CD4-positive, alpha-beta T cell treated with Interleukin-4 for 1 hour (primary cell): Measurements from ENCODE around the gene FOXP1.

Experiments used
- DNase-seq, 2 donors: peaks; one replicate each; pipeline ENCODE4 v3.0.0-alpha.2; 2020 to 2022

The FOXP1 gene

DNA sequence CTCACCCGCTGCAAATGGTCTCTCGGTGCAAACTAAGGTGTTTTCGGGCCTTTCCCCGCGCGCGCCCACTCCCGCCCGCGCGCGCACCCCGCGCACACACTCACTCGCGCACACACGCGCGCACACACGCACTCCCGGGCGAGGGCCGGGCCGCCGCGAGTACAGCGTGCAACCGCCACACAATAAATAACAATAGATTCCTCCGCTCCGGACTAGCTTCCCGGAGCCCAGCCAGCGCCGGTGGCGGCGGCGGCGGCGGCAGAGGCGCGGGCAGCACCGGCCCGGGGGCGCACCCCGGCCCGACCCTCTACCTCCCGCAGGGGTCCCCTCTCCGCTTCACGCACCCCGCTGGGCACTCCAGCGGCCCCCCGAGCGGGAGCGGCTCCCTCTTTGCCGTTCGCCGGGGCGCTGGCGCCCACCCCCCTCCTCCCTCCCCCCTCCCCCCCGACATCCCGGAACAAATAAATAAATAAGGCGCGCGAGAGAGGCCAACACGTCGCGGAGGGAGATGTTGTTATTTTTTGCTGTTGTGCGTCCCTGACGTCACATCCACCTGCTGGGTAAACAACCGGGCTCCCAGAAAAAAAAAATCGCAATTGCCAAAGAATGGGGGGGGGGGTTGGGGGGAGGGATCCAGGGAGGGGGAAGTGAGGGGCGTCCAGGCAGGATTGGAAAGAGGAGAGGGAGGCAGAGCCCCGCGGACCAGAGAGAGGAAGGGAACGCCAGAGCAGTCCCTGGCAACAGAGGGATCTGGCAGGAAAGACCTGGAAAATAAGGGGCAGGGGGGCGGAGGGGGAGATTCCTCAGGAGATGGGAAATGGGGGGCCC lies at the start of gene FOXP1:
Gene FOXP1 (minus strand): TSS at position 163 of the 828 bp plus-strand sequence. CDS start 385,347 bp downstream, outside the sequence.
- DNase-seq = peak; percentile 80 to 82

GRCh38 chr3:71629711-71630110 lies 46.2 kb upstream of the FOXP1 start:
- peak; percentile 8 to 58 for DNase-seq

GRCh38 chr3:71629289-71629688 lies 45.8 kb upstream of the FOXP1 start:
- DNase-seq = no peak

DNA sequence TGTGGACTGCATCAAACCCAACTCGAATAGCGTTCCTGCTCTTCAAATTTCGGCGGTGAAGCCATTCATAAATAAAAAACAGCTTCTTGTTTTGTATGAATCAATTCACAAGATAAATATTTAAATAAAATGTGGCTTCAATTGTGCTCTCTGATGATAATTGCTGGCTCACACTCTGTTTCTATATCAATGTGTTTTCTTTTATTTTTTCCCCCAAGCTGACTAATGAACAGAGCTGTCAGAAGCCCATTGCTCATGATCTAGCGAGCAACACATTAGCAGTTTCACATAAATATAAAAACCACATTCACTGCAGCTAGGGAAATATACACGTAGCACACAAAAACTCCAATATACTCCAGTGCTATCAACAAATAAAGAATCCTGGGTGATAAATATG lies 45.0 kb upstream of the FOXP1 start:
- no peak for DNase-seq

DNA sequence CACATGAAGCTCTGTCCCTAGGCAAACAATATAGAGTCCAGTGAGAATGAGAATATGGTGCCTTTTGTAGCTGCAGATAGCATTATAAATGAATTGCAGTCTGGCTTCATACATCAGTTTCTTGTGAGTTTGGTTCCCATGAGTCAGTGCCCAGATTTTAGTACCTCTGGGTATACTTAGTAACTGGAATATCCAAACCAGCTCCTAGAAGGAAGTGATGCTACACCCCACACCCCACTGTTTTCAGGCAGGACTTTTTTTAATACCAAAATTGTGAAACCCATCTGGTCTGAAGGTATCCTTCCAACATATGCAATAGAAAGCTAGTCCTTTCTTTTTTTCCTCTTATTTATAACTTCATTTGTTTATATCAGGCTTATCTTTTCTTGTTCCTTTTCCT lies 42.1 kb upstream of the FOXP1 start:
- no peak for DNase-seq

- DNase-seq = no peak
Measured at GRCh38 chr3:71621825-71622537, 38.5 kb upstream of the FOXP1 start.

DNA sequence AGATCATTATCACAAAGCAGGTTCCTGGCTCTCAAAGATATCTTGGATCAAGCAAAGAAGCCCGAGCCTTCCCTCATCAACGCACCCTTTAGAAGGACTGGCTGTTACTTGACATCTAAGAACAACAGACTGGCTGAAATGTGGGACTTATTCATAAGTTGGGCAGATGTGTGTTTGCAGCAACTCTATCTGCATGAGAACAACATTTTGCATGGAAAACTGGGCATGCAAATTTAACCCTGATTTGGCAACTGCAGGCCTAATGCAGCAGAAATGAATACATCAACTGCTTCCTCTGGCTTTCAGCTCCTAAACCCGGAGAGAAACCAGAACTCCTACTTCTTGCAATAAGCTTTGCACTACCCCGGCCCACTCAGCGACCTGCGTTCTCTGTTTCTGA lies 35.0 kb upstream of the FOXP1 start:
- no peak for DNase-seq

- no peak for DNase-seq
Measured at GRCh38 chr3:71616571-71617021, 33.1 kb upstream of the FOXP1 start.

DNA sequence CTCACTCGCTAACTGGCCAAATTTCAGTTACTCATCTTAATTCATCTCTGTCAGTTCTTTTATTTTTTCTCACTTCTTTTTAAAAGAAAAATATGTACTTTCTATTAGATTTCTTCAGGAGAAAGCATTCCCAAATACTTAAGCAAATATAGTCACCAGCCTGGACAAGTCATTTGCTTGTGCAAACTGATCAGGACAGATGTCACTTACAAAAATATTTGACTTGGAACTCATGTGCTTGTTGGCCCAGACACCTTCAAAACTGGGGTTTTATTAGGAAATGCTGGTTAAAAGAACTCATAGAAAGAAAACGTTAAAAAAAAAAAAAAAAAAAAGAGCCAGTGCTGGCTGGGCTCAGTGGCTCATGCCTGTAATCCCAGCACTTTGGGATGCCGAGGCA lies 31.3 kb upstream of the FOXP1 start:
- DNase-seq = no peak

DNA sequence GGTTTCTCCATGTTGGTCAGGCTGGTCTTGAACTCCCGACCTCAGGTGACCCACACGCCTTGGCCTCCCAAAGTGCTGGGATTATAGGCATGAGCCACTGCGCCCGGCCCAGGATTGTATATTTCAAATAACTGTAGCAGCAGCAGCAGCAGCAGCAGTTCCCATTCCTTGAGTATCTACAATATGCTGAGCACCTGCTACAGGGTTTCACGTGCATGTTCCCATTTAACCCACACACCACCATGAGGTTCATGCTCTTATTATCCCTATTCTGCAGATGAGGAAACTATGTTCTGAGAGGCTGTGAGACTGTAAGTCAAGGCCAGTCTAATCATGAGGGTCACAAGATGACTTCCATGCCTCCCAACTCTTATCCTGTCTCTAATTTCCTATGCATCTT lies 30.9 kb upstream of the FOXP1 start:
- DNase-seq = no peak

DNA sequence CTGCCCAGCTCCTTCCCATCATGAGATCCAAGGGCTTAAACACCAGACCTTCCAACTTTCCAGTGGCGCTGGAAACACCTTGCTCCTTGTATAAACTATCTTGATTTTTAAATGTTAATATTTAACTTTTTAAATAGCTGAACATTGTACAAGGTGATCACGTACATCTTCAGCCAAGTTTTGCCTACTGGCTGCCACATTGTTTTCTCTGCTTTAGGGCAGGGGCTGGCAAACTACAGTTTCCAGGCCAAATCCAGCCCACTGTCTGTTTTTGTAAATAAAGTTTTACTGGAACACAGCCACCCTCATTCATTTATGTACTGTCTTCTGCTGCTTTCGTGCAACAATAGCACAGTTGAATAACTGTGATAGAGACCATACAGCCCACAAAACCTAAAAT lies 27.6 kb upstream of the FOXP1 start:
- DNase-seq = no peak

DNA sequence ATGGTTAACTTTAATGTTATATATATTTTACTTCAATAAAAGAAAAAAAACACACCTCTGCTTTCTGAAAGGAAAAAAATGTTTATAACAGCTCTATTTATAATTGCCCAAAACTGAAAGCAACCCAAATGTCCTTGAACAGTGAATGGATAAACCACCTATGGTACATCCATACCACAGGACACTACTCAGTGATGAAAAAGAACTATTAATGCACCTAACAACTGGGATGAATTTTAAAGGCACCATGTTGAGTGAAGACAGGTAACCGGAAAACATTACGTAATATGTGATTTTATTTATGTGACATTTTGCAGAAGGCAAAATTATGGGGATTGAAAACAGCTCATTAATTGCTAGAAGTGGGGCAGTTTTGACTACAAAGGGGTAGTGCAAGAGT lies 23.8 kb upstream of the FOXP1 start:
- no peak for DNase-seq

- DNase-seq = no peak
Measured at GRCh38 chr3:71606582-71606981, 23.1 kb upstream of the FOXP1 start.

DNA sequence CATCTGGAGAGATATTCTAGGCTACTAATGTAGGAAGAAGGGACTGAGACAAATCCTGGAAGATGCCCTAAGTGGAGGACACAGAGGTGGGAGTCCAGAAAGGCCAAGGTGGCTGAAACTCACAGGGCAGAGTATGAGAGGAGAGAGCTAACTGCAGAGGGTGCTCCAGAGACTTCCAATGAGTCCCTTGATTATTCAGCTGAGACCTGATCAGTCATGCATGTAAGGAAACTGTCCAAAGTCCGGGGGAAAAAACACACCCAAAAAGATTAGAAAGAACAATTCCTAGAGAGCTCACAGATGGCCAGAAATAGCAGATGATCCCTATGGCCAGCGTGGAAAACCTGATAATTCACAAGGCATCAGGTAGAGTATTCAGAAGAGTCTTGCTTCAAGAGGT lies 18.7 kb upstream of the FOXP1 start:
- DNase-seq = no peak

DNA sequence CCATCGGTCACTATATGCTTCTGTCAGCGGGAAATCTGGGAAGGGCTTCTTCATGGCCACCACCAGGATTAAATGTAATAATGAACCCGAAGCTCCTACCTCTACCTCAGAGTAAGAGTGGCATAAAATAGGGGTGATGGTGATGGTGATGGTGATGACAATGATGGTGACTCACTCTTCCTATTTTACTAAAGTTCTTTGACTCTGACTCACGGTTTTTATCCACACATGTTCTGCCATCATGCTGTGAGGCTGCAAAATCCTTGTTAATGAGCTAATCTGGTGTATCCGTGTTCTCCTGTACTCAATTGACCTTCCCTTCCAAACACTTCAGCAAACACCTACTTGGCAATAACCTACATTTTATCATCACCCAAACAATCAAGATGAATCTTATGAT lies 18.3 kb upstream of the FOXP1 start:
- no peak for DNase-seq

DNA sequence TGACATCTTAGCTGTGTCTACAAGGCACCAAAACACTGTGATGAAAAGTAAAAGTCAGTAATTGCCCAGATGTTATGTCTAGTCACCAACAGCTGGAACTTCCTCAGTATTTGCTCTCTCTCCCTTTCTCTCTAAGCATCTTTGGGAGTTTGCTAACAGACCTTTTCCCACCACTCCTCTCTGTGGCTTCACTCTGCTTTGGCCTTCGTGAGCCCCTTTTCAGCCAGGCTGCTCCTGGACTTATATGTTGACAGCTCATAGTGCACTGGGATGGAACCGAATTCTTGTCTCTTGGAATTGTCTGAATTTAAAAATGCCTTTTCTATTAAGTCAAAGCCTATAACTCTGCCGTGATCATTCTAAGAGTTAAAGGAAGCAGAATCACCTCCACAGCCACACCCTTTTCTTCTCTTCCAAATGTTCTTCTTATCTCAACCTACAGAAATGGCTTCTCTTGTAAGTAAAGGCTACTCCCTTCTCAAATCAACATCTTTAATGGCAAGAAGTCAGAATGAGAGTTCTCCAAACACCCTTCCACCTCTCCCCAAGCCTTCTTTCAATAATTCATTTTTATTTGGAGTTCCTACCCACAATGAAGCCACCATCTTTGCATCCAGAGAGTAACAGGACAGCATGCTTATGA lies 17.2 kb upstream of the FOXP1 start:
- no peak for DNase-seq

DNA sequence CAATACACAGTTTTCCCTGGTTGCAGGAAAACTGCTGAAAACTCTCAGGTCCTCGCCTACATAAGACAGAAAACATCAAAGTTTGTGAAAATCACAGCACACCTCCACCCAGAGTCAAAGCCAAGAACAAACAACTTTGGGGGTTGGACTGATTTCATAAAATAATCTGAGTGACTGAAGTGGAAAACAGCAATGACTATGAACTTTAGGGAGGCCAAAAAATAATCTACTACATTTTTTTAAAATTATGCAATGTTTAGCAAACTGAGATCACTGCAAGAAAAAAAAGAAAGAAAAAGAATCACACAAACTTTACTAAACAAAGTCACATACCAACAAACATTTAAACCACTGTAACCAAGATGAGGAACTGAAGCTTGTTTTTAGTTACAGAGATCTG lies 15.9 kb upstream of the FOXP1 start:
- DNase-seq = no peak

- DNase-seq = no peak
Measured at GRCh38 chr3:71598292-71598691, 14.8 kb upstream of the FOXP1 start.

DNA sequence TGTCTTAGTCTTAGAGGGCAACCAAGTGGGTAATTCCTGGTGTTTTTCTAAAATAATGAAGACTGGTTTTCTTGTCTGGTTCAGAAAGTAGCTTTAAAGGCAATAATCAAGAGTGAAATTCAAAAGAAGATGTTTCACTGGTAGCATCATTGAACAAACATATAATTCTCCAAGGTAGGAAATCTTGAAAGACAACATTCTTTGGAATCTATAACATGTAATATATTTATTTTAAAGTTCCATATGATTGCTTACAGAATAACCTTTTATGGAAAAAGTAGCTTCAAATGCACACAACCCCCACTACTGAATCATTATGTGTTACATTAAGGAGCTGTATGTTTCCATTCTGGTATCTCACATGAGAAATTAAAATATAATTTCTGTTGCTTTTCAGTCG lies 13.8 kb upstream of the FOXP1 start:
- DNase-seq = no peak

- no peak for DNase-seq
Measured at GRCh38 chr3:71593106-71593505, 9.6 kb upstream of the FOXP1 start.

DNA sequence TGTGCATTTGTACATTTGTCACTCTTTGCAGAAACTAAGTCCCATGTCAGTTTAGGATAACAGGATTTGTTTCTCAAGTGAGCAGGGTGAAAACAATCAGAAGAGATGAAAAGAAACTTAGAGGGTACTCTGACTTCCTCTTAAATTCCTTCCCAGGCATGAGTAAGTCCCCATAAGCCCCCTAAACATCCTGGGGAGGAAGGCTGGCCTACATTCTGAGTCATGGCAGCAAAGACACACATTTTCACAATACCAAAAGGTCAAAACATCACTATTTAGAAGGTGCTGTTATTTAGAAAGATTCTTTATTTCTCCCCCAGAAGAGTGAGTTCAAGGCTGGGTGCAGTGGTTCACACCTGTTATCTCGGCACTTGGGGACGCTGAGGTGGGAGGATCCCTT lies 7.6 kb upstream of the FOXP1 start:
- no peak for DNase-seq

DNA sequence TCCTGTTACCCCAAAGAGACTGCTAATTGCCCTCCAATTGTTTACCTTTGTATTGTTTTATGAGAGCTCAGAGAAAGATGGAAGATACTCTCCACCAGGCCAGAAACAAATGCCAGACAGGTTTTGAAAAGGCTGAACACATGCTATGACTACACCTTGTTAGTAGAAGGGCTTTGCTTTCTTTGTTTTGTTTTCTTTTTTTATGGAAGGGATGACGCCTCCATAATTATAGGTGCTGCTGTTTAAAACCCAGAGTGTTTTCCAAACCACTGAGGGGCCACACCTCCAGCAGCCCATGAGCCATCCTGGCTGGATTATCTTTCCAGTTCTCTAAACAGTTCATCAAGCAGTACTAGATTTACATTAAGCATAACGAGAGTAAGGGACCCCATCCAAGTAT lies 5.6 kb upstream of the FOXP1 start:
- no peak for DNase-seq

- no peak for DNase-seq
Measured at GRCh38 chr3:71587958-71588357, 4.4 kb upstream of the FOXP1 start.

- DNase-seq = no peak
Measured at GRCh38 chr3:71586810-71587242, 3.3 kb upstream of the FOXP1 start.
